GM18505 (cell line): ENCODE measurements around the gene JPH3.

Source experiments
- ATAC-seq: cut with Tn5 transposase; IDR thresholded peaks from one replicate; pipeline ENCODE4 v1.9.1; 2021; ENCODE audit not compliant: unreplicated experiment
- POLR2A ChIP-seq: IDR thresholded peaks from 4 replicates; pipeline ENCODE4 v1.6.1; 2011; ENCODE audit warnings: borderline replicate concordance; ENCODE audit not compliant: insufficient read depth, insufficient read length; ENCODE audit errors: extremely low read depth

JPH3 gene

GRCh38 chr16:87631067-87631466 is 28.8 kb downstream of the JPH3 start:
- no peak for ATAC-seq
- no peak for TF ChIP-seq POLR2A

- ATAC-seq = no peak
Observed at GRCh38 chr16:87634411-87634810, 32.1 kb downstream of the JPH3 start.

GRCh38 chr16:87635541-87636049 is 33.3 kb downstream of the JPH3 start:
- no peak for ATAC-seq
- TF ChIP-seq POLR2A = no peak

More at GRCh38 chr16:87634411-87634810, 32.1 kb downstream of the JPH3 start:
- TF ChIP-seq POLR2A = no peak

- TF ChIP-seq POLR2A = no peak
- ATAC-seq = no peak
Observed at GRCh38 chr16:87636050-87636684, 33.9 kb downstream of the JPH3 start.

- ATAC-seq = no peak
- TF ChIP-seq POLR2A = no peak
Observed at GRCh38 chr16:87636741-87637140, 34.4 kb downstream of the JPH3 start.

GRCh38 chr16:87637357-87637756 is 35.0 kb downstream of the JPH3 start:
- TF ChIP-seq POLR2A = no peak
- no peak for ATAC-seq

- TF ChIP-seq POLR2A = no peak
- ATAC-seq = no peak
Observed at GRCh38 chr16:87638736-87639135, 36.4 kb downstream of the JPH3 start.

GRCh38 chr16:87641721-87642120 is 39.4 kb downstream of the JPH3 start:
- ATAC-seq = no peak
- no peak for TF ChIP-seq POLR2A

- ATAC-seq = no peak
- TF ChIP-seq POLR2A = no peak
Observed at GRCh38 chr16:87642491-87642890, 40.2 kb downstream of the JPH3 start.

- no peak for ATAC-seq
- TF ChIP-seq POLR2A = no peak
Observed at GRCh38 chr16:87644186-87644585, 41.9 kb downstream of the JPH3 start.

- no peak for ATAC-seq
- no peak for TF ChIP-seq POLR2A
Observed at GRCh38 chr16:87644596-87644995, 42.3 kb downstream of the JPH3 start.

- no peak for TF ChIP-seq POLR2A
- no peak for ATAC-seq
Observed at GRCh38 chr16:87645802-87646201, 43.5 kb downstream of the JPH3 start.

- no peak for ATAC-seq
- TF ChIP-seq POLR2A = no peak
Observed at GRCh38 chr16:87647431-87648185, 45.3 kb downstream of the JPH3 start.

GRCh38 chr16:87648236-87648635 is 45.9 kb downstream of the JPH3 start:
- TF ChIP-seq POLR2A = no peak
- ATAC-seq = no peak

- ATAC-seq = no peak
- no peak for TF ChIP-seq POLR2A
Observed at GRCh38 chr16:87648698-87649487, 46.6 kb downstream of the JPH3 start.
